GM23338 (cell line): ENCODE results near the gene EXPH5. TPM values are rescaled to one million over a fixed set of nuclear protein-coding genes. Genes with fewer than 3 reads are reported as not detected.

Experiments
- ATAC-seq: fragments of 200-7000 bp; cut with Tn5 transposase; 3 replicates; pipeline ENCODE4 v1.9.1; 2020
- DNase-seq: peaks from one replicate; pipeline ENCODE4 v3.0.0-alpha.2; 2015; ENCODE audit warnings: low spot score
- H2AFZ ChIP-seq: fragments of 200-600 bp; sonication (generic); 2 replicates; pipeline ENCODE4 v1.8.0; 2016; ENCODE audit warnings: antibody characterized with exemption, mild to moderate bottlenecking, moderate library complexity
- H3F3A ChIP-seq: fragments of 200-600 bp; sonication (generic); replicated peaks from 2 replicates; pipeline ENCODE4 v1.8.0; 2017; ENCODE audit warnings: antibody characterized with exemption, mixed run types, low read depth
- H3K27ac ChIP-seq: fragments of 200-600 bp; sonication (generic); 2 replicates; pipeline ENCODE4 v1.6.1; 2016; ENCODE audit warnings: low read depth
- H3K27me3 ChIP-seq: fragments of 200-600 bp; sonication (generic); 2 replicates; pipeline ENCODE4 v1.8.0; 2016; ENCODE audit warnings: mild to moderate bottlenecking, mixed run types, moderate library complexity; ENCODE audit not compliant: insufficient read depth
- H3K36me3 ChIP-seq: fragments of 200-600 bp; sonication (generic); 2 replicates; pipeline ENCODE4 v1.8.0; 2016; ENCODE audit warnings: mild to moderate bottlenecking; ENCODE audit not compliant: insufficient read depth
- H3K4me1 ChIP-seq: fragments of 200-600 bp; sonication (generic); 2 replicates; pipeline ENCODE4 v1.8.0; 2016; ENCODE audit warnings: mild to moderate bottlenecking, moderate library complexity; ENCODE audit not compliant: insufficient read depth
- H3K4me2 ChIP-seq: fragments of 200-600 bp; sonication (generic); 2 replicates; pipeline ENCODE4 v1.7.1; 2017; ENCODE audit warnings: mixed run types
- H3K4me3 ChIP-seq: fragments of 200-600 bp; sonication (generic); 2 replicates; pipeline ENCODE4 v1.6.1; 2016; ENCODE audit warnings: mixed run types
- H3K79me2 ChIP-seq: fragments of 200-600 bp; sonication (generic); replicated peaks from 2 replicates; pipeline ENCODE4 v1.8.0; 2017; ENCODE audit warnings: mild to moderate bottlenecking; ENCODE audit not compliant: insufficient read depth
- H3K9me2 ChIP-seq: fragments of 200-600 bp; sonication (generic); 2 replicates; pipeline ENCODE4 v1.8.0; 2017; ENCODE audit not compliant: insufficient read depth
- H4K20me1 ChIP-seq: fragments of 200-600 bp; sonication (generic); replicated peaks from 2 replicates; pipeline ENCODE4 v1.8.0; 2017; ENCODE audit warnings: mild to moderate bottlenecking; ENCODE audit not compliant: insufficient read depth
- H3K27ac Mint-ChIP-seq: 2 replicates; pipeline ENCODE4 v1.8.0; 2020; ENCODE audit warnings: inconsistent platforms, mild to moderate bottlenecking, moderate library complexity, mixed read lengths
- H3K27me3 Mint-ChIP-seq: 3 replicates; pipeline ENCODE4 v1.8.0; 2022; ENCODE audit warnings: low read depth, mild to moderate bottlenecking, moderate library complexity, mixed read lengths, inconsistent platforms; ENCODE audit not compliant: insufficient read depth, poor library complexity
- H3K36me3 Mint-ChIP-seq: 3 replicates; pipeline ENCODE4 v1.8.0; 2021; ENCODE audit warnings: low read depth, mild to moderate bottlenecking, inconsistent platforms, moderate library complexity, mixed read lengths
- H3K4me1 Mint-ChIP-seq: 3 replicates; pipeline ENCODE4 v1.8.0; 2020; ENCODE audit warnings: mild to moderate bottlenecking, inconsistent platforms, mixed read lengths
- H3K4me3 Mint-ChIP-seq: 3 replicates; pipeline ENCODE4 v1.8.0; 2021; ENCODE audit warnings: moderate library complexity, mild to moderate bottlenecking, inconsistent platforms, mixed read lengths
- H3K9me3 Mint-ChIP-seq: 3 replicates; pipeline ENCODE4 v1.8.0; 2020; ENCODE audit warnings: moderate library complexity, mild to moderate bottlenecking, inconsistent platforms, mixed read lengths
- CREB1 ChIP-seq: fragments of 250-450 bp; sonication (Bioruptor Pico); IDR thresholded peaks from 2 replicates; pipeline ENCODE4 v1.5.0; 2020; ENCODE audit warnings: low read depth, mild to moderate bottlenecking, moderate library complexity
- POLR2AphosphoS5 ChIP-seq: IDR thresholded peaks from 2 replicates; pipeline ENCODE4 v1.6.1; 2016; ENCODE audit warnings: antibody characterized with exemption, low read depth
- ZNF331 ChIP-seq: fragments of 250-450 bp; sonication (Bioruptor Pico); IDR thresholded peaks from 2 replicates; pipeline ENCODE4 v1.5.0; 2020; ENCODE audit warnings: low read depth, mild to moderate bottlenecking, moderate library complexity
- polyA plus RNA-seq: library from polyadenylated mRNA; unstranded; fragments of >200 nt; fragmentation: Nextera tagmentation; extraction: Ambion mirVana; gene quantifications from 2 replicates; pipeline ENCODE4 v1.2.1, GENCODE V29; 2016
- total RNA-seq: library from RNA; depleted of rRNA; stranded (reverse); fragments of >200 nt; shearing (Covaris generic); gene quantifications from 2 replicates; pipeline ENCODE4 v1.2.3, GENCODE V29; 2014
- TF ChIP-seq, protein P1 (sequence below): IDR thresholded peaks from one replicate; pipeline ENCODE4 v1.6.1; 2018; ENCODE audit warnings: antibody characterized with exemption; ENCODE audit not compliant: unreplicated experiment
- TF ChIP-seq, protein P2 (sequence below): IDR thresholded peaks from 2 replicates; pipeline ENCODE4 v1.6.1; 2016; ENCODE audit warnings: antibody characterized with exemption
- TF ChIP-seq, protein P3 (sequence below), 2 experiments: fragments of 200-600 bp in 1 of 2; sonication (generic) in 1 of 2; conservative IDR thresholded peaks; 2 replicates each; pipeline versions ENCODE4 v1.5.1 to v1.6.1; 2016 to 2017; ENCODE audit warnings: antibody characterized with exemption in 2 of 2, low read depth in 2 of 2, mild to moderate bottlenecking in 2 of 2, moderate library complexity in 1 of 2

EXPH5 gene
- total and polyA plus RNA-seq, 2 experiments from 2014 or later: 3.6 to 12.6 TPM

DNA sequence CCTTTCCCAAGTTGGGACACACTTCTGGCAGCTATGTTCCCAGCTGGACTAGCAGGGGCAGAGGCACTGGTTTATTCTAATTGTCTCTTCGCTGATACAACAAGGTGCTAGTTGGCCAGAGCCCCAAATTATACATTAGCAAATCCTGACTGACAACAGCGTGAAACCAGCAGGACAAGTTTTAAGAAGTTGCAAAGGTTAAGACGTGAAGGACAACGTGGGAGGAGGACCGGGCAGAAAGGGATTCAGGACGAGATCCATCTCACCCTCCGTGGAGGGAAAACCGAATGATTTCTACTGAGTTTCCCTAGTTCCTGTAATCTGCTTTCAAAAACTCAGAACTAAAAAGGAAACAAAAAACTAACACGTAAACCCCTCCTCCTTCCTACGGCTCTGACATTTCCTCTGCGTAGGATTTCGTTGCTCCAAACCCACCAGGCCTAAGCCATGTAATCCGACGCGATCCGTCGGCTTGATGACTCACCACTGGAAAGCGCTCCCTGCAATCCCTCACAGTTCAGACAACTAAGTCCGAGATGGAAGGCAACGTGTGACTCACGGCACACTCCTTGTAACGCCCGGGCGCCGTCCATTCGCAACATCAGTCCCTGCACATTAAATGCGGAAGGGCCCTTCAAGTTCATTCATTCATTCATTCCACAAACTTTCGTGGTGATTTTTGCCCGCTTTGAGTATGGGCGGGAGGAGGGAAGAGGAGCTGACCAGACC lies 96.1 kb downstream of the EXPH5 start:
- TF ChIP-seq, protein P1, sequence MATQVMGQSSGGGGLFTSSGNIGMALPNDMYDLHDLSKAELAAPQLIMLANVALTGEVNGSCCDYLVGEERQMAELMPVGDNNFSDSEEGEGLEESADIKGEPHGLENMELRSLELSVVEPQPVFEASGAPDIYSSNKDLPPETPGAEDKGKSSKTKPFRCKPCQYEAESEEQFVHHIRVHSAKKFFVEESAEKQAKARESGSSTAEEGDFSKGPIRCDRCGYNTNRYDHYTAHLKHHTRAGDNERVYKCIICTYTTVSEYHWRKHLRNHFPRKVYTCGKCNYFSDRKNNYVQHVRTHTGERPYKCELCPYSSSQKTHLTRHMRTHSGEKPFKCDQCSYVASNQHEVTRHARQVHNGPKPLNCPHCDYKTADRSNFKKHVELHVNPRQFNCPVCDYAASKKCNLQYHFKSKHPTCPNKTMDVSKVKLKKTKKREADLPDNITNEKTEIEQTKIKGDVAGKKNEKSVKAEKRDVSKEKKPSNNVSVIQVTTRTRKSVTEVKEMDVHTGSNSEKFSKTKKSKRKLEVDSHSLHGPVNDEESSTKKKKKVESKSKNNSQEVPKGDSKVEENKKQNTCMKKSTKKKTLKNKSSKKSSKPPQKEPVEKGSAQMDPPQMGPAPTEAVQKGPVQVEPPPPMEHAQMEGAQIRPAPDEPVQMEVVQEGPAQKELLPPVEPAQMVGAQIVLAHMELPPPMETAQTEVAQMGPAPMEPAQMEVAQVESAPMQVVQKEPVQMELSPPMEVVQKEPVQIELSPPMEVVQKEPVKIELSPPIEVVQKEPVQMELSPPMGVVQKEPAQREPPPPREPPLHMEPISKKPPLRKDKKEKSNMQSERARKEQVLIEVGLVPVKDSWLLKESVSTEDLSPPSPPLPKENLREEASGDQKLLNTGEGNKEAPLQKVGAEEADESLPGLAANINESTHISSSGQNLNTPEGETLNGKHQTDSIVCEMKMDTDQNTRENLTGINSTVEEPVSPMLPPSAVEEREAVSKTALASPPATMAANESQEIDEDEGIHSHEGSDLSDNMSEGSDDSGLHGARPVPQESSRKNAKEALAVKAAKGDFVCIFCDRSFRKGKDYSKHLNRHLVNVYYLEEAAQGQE: no peak
- TF ChIP-seq CREB1 (CRISPR knock-in tag) (peak; percentile 84), POLR2AphosphoS5 (peak; percentile 92)
- TF ChIP-seq, protein P2, sequence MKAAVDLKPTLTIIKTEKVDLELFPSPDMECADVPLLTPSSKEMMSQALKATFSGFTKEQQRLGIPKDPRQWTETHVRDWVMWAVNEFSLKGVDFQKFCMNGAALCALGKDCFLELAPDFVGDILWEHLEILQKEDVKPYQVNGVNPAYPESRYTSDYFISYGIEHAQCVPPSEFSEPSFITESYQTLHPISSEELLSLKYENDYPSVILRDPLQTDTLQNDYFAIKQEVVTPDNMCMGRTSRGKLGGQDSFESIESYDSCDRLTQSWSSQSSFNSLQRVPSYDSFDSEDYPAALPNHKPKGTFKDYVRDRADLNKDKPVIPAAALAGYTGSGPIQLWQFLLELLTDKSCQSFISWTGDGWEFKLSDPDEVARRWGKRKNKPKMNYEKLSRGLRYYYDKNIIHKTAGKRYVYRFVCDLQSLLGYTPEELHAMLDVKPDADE: no peak
- peak overlapping the region; percentile 93 for H3K27ac Mint-ChIP-seq
- 0 out of 2 replicates have a peak, but pooled peaks cover 4% of the 10 kb centered on the region for H3F3A ChIP-seq
- peaks cover 4% of the 10 kb centered on the region; the same call in 1 of the 2 replicates for H3K27me3 ChIP-seq
- DNase-seq (peak; percentile 94), ATAC-seq (peak; percentile 92)
- no peaks in the 10 kb centered on the region for H4K20me1 ChIP-seq
- peaks cover 9% of the 10 kb centered on the region for H3K4me1 ChIP-seq
- H2AFZ ChIP-seq: peak overlapping the region; percentile 91
- H3K4me3 Mint-ChIP-seq: peak overlapping the region; percentile 97
- peak overlapping the region; percentile 77 for H3K4me2 ChIP-seq
- no peaks in the 10 kb centered on the region for H3K36me3 ChIP-seq
- no peaks in the 10 kb centered on the region for H3K79me2 ChIP-seq
- no peaks in the 10 kb centered on the region for H3K9me2 ChIP-seq
- H3K27me3 Mint-ChIP-seq: peaks cover 17% of the 10 kb centered on the region
- no peaks in the 10 kb centered on the region for H3K36me3 Mint-ChIP-seq
- H3K9me3 Mint-ChIP-seq: no peaks in the 10 kb centered on the region
- H3K27ac ChIP-seq: peak overlapping the region; percentile 56; the same call in 1 of the 2 replicates
- peak overlapping the region; percentile 72 for H3K4me3 ChIP-seq
- peaks cover 9% of the 10 kb centered on the region; the same call in 2 of the 3 replicates for H3K4me1 Mint-ChIP-seq

DNA sequence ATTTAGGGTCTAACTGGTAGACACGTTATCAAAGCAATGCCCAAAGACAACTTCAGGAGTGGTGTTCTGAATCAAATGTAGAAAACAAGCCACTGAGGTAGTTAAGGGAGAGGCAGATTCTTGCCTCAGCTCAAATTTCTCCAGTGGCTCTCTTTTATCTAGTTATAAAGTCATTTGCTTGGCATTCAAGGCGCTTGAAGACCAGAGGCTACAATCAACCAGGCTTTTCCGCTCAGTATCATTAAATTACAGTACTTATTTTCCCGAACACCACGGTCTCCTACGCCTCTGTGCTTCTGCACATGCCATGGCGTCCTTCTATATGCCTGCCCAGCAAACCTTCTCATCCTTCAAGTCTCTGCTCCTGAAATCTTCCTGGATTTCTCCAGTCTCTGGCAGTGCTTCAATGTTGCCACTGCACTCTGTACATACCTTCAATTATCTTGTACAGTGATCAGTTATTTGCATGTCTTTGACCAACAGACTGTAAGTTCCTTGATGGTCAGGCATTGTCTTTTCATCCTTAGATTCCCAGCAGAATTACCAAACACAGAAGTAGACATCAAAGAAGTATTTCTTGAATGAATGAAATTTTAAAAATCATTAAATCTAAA lies 96.8 kb downstream of the EXPH5 start:
- no peaks in the 10 kb centered on the region for H4K20me1 ChIP-seq
- peak overlapping the region; percentile 77 for H3K4me2 ChIP-seq
- H3K4me1 Mint-ChIP-seq: peaks cover 12% of the 10 kb centered on the region; the same call in 2 of the 3 replicates
- H3K4me3 ChIP-seq: peak overlapping the region; percentile 72
- no peak for DNase-seq
- peak overlapping the region; percentile 56; the same call in 1 of the 2 replicates for H3K27ac ChIP-seq
- peaks cover 17% of the 10 kb centered on the region for H3K27me3 Mint-ChIP-seq
- peaks cover 9% of the 10 kb centered on the region for H3K4me1 ChIP-seq
- H3K27me3 ChIP-seq: peaks cover 4% of the 10 kb centered on the region; the same call in 1 of the 2 replicates
- no peak for ATAC-seq
- H3K9me2 ChIP-seq: no peaks in the 10 kb centered on the region
- H2AFZ ChIP-seq: no peak overlapping the region
- no peaks in the 10 kb centered on the region for H3K9me3 Mint-ChIP-seq
- H3K4me3 Mint-ChIP-seq: peak overlapping the region; percentile 97
- no peaks in the 10 kb centered on the region for H3K36me3 ChIP-seq
- 0 out of 2 replicates have a peak, but pooled peaks cover 4% of the 10 kb centered on the region for H3F3A ChIP-seq
- no peaks in the 10 kb centered on the region for H3K36me3 Mint-ChIP-seq
- no peak overlapping the region for H3K27ac Mint-ChIP-seq
- no peaks in the 10 kb centered on the region for H3K79me2 ChIP-seq
- no peak for TF ChIP-seq ZNF331 (CRISPR knock-in tag)
- TF ChIP-seq, protein P1: no peak
- TF ChIP-seq, protein P3, sequence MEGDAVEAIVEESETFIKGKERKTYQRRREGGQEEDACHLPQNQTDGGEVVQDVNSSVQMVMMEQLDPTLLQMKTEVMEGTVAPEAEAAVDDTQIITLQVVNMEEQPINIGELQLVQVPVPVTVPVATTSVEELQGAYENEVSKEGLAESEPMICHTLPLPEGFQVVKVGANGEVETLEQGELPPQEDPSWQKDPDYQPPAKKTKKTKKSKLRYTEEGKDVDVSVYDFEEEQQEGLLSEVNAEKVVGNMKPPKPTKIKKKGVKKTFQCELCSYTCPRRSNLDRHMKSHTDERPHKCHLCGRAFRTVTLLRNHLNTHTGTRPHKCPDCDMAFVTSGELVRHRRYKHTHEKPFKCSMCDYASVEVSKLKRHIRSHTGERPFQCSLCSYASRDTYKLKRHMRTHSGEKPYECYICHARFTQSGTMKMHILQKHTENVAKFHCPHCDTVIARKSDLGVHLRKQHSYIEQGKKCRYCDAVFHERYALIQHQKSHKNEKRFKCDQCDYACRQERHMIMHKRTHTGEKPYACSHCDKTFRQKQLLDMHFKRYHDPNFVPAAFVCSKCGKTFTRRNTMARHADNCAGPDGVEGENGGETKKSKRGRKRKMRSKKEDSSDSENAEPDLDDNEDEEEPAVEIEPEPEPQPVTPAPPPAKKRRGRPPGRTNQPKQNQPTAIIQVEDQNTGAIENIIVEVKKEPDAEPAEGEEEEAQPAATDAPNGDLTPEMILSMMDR (conservative IDR thresholded peaks at IDR 0.05; ENCODE audit: low read depth in 2 of 2): no peak
